ENCODE measurements around the gene ACTL8.

Gene ACTL8

GRCh38 chr1:17765444-17766411 is 10.6 kb downstream of the ACTL8 start:
- in situ Hi-C loops (cut with MboI; ENCODE audit: low sequenced_read_pairs) = no loop called here

GRCh38 chr1:17768651-17769241 is 13.6 kb downstream of the ACTL8 start:
- in situ Hi-C loops (cut with MboI; ENCODE audit: low sequenced_read_pairs) = no loop called here

GRCh38 chr1:17770983-17771382 is 15.8 kb downstream of the ACTL8 start:
- in situ Hi-C loops (cut with MboI; ENCODE audit: low sequenced_read_pairs) = no loop called here

GRCh38 chr1:17772615-17773212 is 17.6 kb downstream of the ACTL8 start:
- in situ Hi-C loops (cut with MboI; ENCODE audit: low sequenced_read_pairs) = no loop called here

- in situ Hi-C loops (cut with MboI; ENCODE audit: low sequenced_read_pairs) = no loop called here
These were observed 18.6 kb downstream of the ACTL8 start for GRCh38 chr1:17773591-17774326.

- in situ Hi-C loops (cut with MboI; ENCODE audit: low sequenced_read_pairs) = no loop called here
These were observed 19.3 kb downstream of the ACTL8 start for GRCh38 chr1:17774452-17774851.

- in situ Hi-C loops (cut with MboI; ENCODE audit: low sequenced_read_pairs) = no loop called here
These were observed 20.7 kb downstream of the ACTL8 start for GRCh38 chr1:17775796-17776195.

- in situ Hi-C loops (cut with MboI; ENCODE audit: low sequenced_read_pairs) = no loop called here
These were observed 21.3 kb downstream of the ACTL8 start for GRCh38 chr1:17776426-17776825.

GRCh38 chr1:17777330-17777729 is 22.2 kb downstream of the ACTL8 start:
- in situ Hi-C loops (cut with MboI; ENCODE audit: low sequenced_read_pairs) = no loop called here

GRCh38 chr1:17777818-17778217 is 22.7 kb downstream of the ACTL8 start:
- in situ Hi-C loops (cut with MboI; ENCODE audit: low sequenced_read_pairs) = no loop called here

GRCh38 chr1:17780916-17781315 is 25.8 kb downstream of the ACTL8 start:
- in situ Hi-C loops (cut with MboI; ENCODE audit: low sequenced_read_pairs) = no loop called here

- in situ Hi-C loops (cut with MboI; ENCODE audit: low sequenced_read_pairs) = no loop called here
These were observed 34.8 kb downstream of the ACTL8 start for GRCh38 chr1:17789926-17790325.

GRCh38 chr1:17790383-17791054 is 35.4 kb downstream of the ACTL8 start:
- in situ Hi-C loops (cut with MboI; ENCODE audit: low sequenced_read_pairs) = no loop called here

GRCh38 chr1:17791055-17791390 is 35.9 kb downstream of the ACTL8 start:
- in situ Hi-C loops (cut with MboI; ENCODE audit: low sequenced_read_pairs) = no loop called here

- in situ Hi-C loops (cut with MboI; ENCODE audit: low sequenced_read_pairs) = no loop called here
These were observed 36.3 kb downstream of the ACTL8 start for GRCh38 chr1:17791480-17791879.

- in situ Hi-C loops (cut with MboI; ENCODE audit: low sequenced_read_pairs) = no loop called here
These were observed 37.3 kb downstream of the ACTL8 start for GRCh38 chr1:17792421-17792820.

GRCh38 chr1:17795081-17795809 is 40.1 kb downstream of the ACTL8 start:
- in situ Hi-C loops (cut with MboI; ENCODE audit: low sequenced_read_pairs) = no loop called here

GRCh38 chr1:17795836-17796645 is 40.9 kb downstream of the ACTL8 start:
- in situ Hi-C loops (cut with MboI; ENCODE audit: low sequenced_read_pairs) = no loop called here

GRCh38 chr1:17797478-17797877 is 42.3 kb downstream of the ACTL8 start:
- in situ Hi-C loops (cut with MboI; ENCODE audit: low sequenced_read_pairs) = no loop called here

All from HL-60/S4 (cell line).